ENCODE measurements around the gene SLC35B1.

GRCh38 chr17:49756323-49757150 lies 48.8 kb upstream of the SLC35B1 start:
- TF ChIP-seq CTCF (IDR thresholded peaks at IDR 0.05; ENCODE audit: low read depth, low read length) = no peak
- no peak for TF ChIP-seq POLR2A (IDR thresholded peaks at IDR 0.05; ENCODE audit: extremely low read depth, insufficient read length)
- TF ChIP-seq MYC (IDR thresholded peaks at IDR 0.05; ENCODE audit: low read depth, low read length) = no peak
- no peak for TF ChIP-seq MAX (IDR thresholded peaks at IDR 0.05; ENCODE audit: low read depth, low read length)
